Jurkat, Clone E6-1 (cell line): ENCODE data around the gene MRPS10.
"Not testable (repeated sequence)": the region's sequence is repeated elsewhere in the genome, so short reads cannot be mapped to it uniquely, and the experiment has no call there.

Experiments
- DNase-seq: peaks from one replicate; pipeline ENCODE4 v3.0.0-alpha.2; 2011; ENCODE audit warnings: low read depth, low spot score
- H3K4me3 ChIP-seq: 2 replicates; pipeline ENCODE4 v1.5.1; 2011; ENCODE audit warnings: mild to moderate bottlenecking, low read length, control low read depth, moderate library complexity

The MRPS10 gene

GRCh38 chr6:42188406-42188805 lies 29.3 kb downstream of the MRPS10 start:
- H3K4me3 ChIP-seq, result no peak overlapping the region
- no peak for DNase-seq

- DNase-seq, result no peak
Observed at GRCh38 chr6:42185597-42185996, 32.1 kb downstream of the MRPS10 start.

GRCh38 chr6:42184475-42184874 lies 33.2 kb downstream of the MRPS10 start:
- H3K4me3 ChIP-seq, result no peak overlapping the region
- DNase-seq, result no peak

More at GRCh38 chr6:42185597-42185996, 32.1 kb downstream of the MRPS10 start:
- no peak overlapping the region for H3K4me3 ChIP-seq

- no peak for DNase-seq
- no peak overlapping the region for H3K4me3 ChIP-seq
Observed at GRCh38 chr6:42182101-42182500, 35.6 kb downstream of the MRPS10 start.

- DNase-seq, result no peak
- no peak overlapping the region for H3K4me3 ChIP-seq
Observed at GRCh38 chr6:42179945-42180313, 37.7 kb downstream of the MRPS10 start.

- H3K4me3 ChIP-seq, result no peak overlapping the region
- no peak for DNase-seq
Observed at GRCh38 chr6:42179261-42179944, 38.3 kb downstream of the MRPS10 start.

GRCh38 chr6:42177514-42178364 lies 39.9 kb downstream of the MRPS10 start:
- no peak for DNase-seq

GRCh38 chr6:42176981-42177380 lies 40.7 kb downstream of the MRPS10 start:
- no peak overlapping the region for H3K4me3 ChIP-seq
- no peak for DNase-seq

More at GRCh38 chr6:42177514-42178364, 39.9 kb downstream of the MRPS10 start:
- no peak overlapping the region for H3K4me3 ChIP-seq

- DNase-seq, result no peak
- no peak overlapping the region for H3K4me3 ChIP-seq
Observed at GRCh38 chr6:42175860-42176259, 41.8 kb downstream of the MRPS10 start.

- DNase-seq, result no peak
- H3K4me3 ChIP-seq, result no peak within 1 kb of the TSS
Observed at GRCh38 chr6:42173101-42173500, 44.6 kb downstream of the MRPS10 start, which contains the start of gene GUCA1A. Gene GUCA1A, plus strand, starts transcription at chr6:42173364. Its CDS starts 250 bp downstream, at chr6:42173614.

- no peak for DNase-seq
- no peak overlapping the region for H3K4me3 ChIP-seq
Observed at GRCh38 chr6:42171813-42172581, 45.7 kb downstream of the MRPS10 start.

GRCh38 chr6:42169780-42170179 lies 47.9 kb downstream of the MRPS10 start:
- not testable (repeated sequence) for DNase-seq

GRCh38 chr6:42168650-42169049 lies 49.0 kb downstream of the MRPS10 start:
- no peak for DNase-seq
- no peak overlapping the region for H3K4me3 ChIP-seq

More at GRCh38 chr6:42169780-42170179, 47.9 kb downstream of the MRPS10 start:
- not testable (repeated sequence) for H3K4me3 ChIP-seq

GRCh38 chr6:42166444-42167141 lies 51.1 kb downstream of the MRPS10 start:
- peak; percentile 66 for DNase-seq
- no peak overlapping the region for H3K4me3 ChIP-seq

GRCh38 chr6:42165016-42165415 lies 52.6 kb downstream of the MRPS10 start:
- H3K4me3 ChIP-seq, result no peak overlapping the region
- DNase-seq, result no peak

- DNase-seq, result no peak
- no peak overlapping the region for H3K4me3 ChIP-seq
Observed at GRCh38 chr6:42163981-42164380, 53.7 kb downstream of the MRPS10 start.

GRCh38 chr6:42162812-42163211 lies 54.8 kb downstream of the MRPS10 start:
- DNase-seq, result no peak
- no peak overlapping the region for H3K4me3 ChIP-seq

- DNase-seq, result no peak
- H3K4me3 ChIP-seq, result no peak overlapping the region
Observed at GRCh38 chr6:42162384-42162783, 55.3 kb downstream of the MRPS10 start.

- no peak for DNase-seq
- no peak overlapping the region for H3K4me3 ChIP-seq
Observed at GRCh38 chr6:42159431-42160024, 58.1 kb downstream of the MRPS10 start.
